WTC11 (cell line): ENCODE results near the gene SEMA3D. TPM values are rescaled to one million over a fixed set of nuclear protein-coding genes. Genes with fewer than 3 reads are reported as not detected.

ENCODE experiments used
- ATAC-seq: fragments of 200-7000 bp; cut with Tn5 transposase; 2 replicates; pipeline ENCODE4 v1.10.0; 2021; ENCODE audit warnings: mild to moderate bottlenecking, moderate library complexity
- CTCF ChIA-PET: fragments of 300-600 bp; sonication (Branson Sonifier 250); formaldehyde crosslinking; loops from one replicate; lab custom pipeline; 2021; ENCODE audit warnings: antibody characterized with exemption; lab: Charles Lee
- POLR2A ChIA-PET: fragments of 350-600 bp; sonication (Branson Sonifier 250); formaldehyde crosslinking; loops from one replicate; lab custom pipeline; 2021; ENCODE audit warnings: antibody characterized with exemption; lab: Charles Lee
- DNase-seq: peaks from one replicate; pipeline ENCODE4 v3.0.0; 2021; ENCODE audit warnings: low spot score
- H3K27ac Mint-ChIP-seq: 2 replicates; pipeline ENCODE4 v1.8.0; 2021; ENCODE audit warnings: mixed read lengths
- H3K27me3 Mint-ChIP-seq: 2 replicates; pipeline ENCODE4 v1.8.0; 2021; ENCODE audit warnings: low read depth, mild to moderate bottlenecking, moderate library complexity, mixed read lengths
- H3K36me3 Mint-ChIP-seq: 2 replicates; pipeline ENCODE4 v1.8.0; 2021; ENCODE audit warnings: mixed read lengths
- H3K4me1 Mint-ChIP-seq: 2 replicates; pipeline ENCODE4 v1.8.0; 2022; ENCODE audit warnings: mixed read lengths
- H3K4me3 Mint-ChIP-seq: 2 replicates; pipeline ENCODE4 v1.8.0; 2021; ENCODE audit warnings: mild to moderate bottlenecking, moderate library complexity, mixed read lengths
- H3K9me3 Mint-ChIP-seq: 2 replicates; pipeline ENCODE4 v1.8.0; 2021; ENCODE audit warnings: mixed read lengths
- ATF2 ChIP-seq: sonication (generic); formaldehyde crosslinking; IDR thresholded peaks from 2 replicates; pipeline ENCODE4 v1.8.1; 2022; ENCODE audit warnings: low read depth, missing genetic modification reagents, borderline replicate concordance
- ATF3 ChIP-seq: sonication (generic); formaldehyde crosslinking; conservative IDR thresholded peaks from 2 replicates; pipeline ENCODE4 v1.8.1; 2022; ENCODE audit warnings: mild to moderate bottlenecking, missing genetic modification reagents
- ELF4 ChIP-seq: sonication (generic); formaldehyde crosslinking; IDR thresholded peaks from 2 replicates; pipeline ENCODE4 v1.8.1; 2022; ENCODE audit warnings: low read depth, mild to moderate bottlenecking, moderate library complexity, missing genetic modification reagents
- JUN ChIP-seq: sonication (generic); formaldehyde crosslinking; IDR thresholded peaks from 2 replicates; pipeline ENCODE4 v1.8.0; 2023; ENCODE audit warnings: mild to moderate bottlenecking, missing genetic modification reagents
- KAT7 ChIP-seq: sonication (generic); formaldehyde crosslinking; IDR thresholded peaks from 2 replicates; pipeline ENCODE4 v1.8.1; 2023; ENCODE audit warnings: missing genetic modification reagents, mild to moderate bottlenecking, borderline replicate concordance
- MLX ChIP-seq: sonication (generic); formaldehyde crosslinking; IDR thresholded peaks from 2 replicates; pipeline ENCODE4 v1.8.1; 2023; ENCODE audit warnings: mild to moderate bottlenecking, missing genetic modification reagents, moderate library complexity
- NFYB ChIP-seq: sonication (generic); formaldehyde crosslinking; conservative IDR thresholded peaks from 2 replicates; pipeline ENCODE4 v1.8.0; 2022; ENCODE audit warnings: low read depth, missing genetic modification reagents
- NR2C2 ChIP-seq: sonication (generic); formaldehyde crosslinking; IDR thresholded peaks from 2 replicates; pipeline ENCODE4 v1.8.0; 2022; ENCODE audit warnings: mild to moderate bottlenecking, missing genetic modification reagents
- RORB ChIP-seq: fragments of 250-450 bp; sonication (Bioruptor Pico); IDR thresholded peaks from 2 replicates; pipeline ENCODE4 v1.9.0; 2021; ENCODE audit warnings: mild to moderate bottlenecking
- SMAD3 ChIP-seq: sonication (generic); formaldehyde crosslinking; IDR thresholded peaks from 2 replicates; pipeline ENCODE4 v1.8.0; 2022; ENCODE audit warnings: missing genetic modification reagents, mild to moderate bottlenecking, borderline replicate concordance
- SOX15 ChIP-seq: fragments of 250-450 bp; sonication (Bioruptor Pico); IDR thresholded peaks from 2 replicates; pipeline ENCODE4 v1.9.0; 2021; ENCODE audit warnings: mild to moderate bottlenecking
- SP1 ChIP-seq: sonication (generic); formaldehyde crosslinking; conservative IDR thresholded peaks from 2 replicates; pipeline ENCODE4 v1.8.1; 2022; ENCODE audit warnings: missing genetic modification reagents
- TEAD1 ChIP-seq: sonication (generic); formaldehyde crosslinking; IDR thresholded peaks from 2 replicates; pipeline ENCODE4 v1.8.0; 2022; ENCODE audit warnings: mild to moderate bottlenecking, missing genetic modification reagents
- USF1 ChIP-seq: sonication (generic); formaldehyde crosslinking; IDR thresholded peaks from 2 replicates; pipeline ENCODE4 v1.8.0; 2022; ENCODE audit warnings: mild to moderate bottlenecking, missing genetic modification reagents
- ZBTB21 ChIP-seq: sonication (generic); formaldehyde crosslinking; IDR thresholded peaks from 2 replicates; pipeline ENCODE4 v1.8.1; 2023; ENCODE audit warnings: mild to moderate bottlenecking, missing genetic modification reagents, borderline replicate concordance
- ZNF317 ChIP-seq: sonication (generic); formaldehyde crosslinking; IDR thresholded peaks from 2 replicates; pipeline ENCODE4 v1.8.1; 2023; ENCODE audit warnings: low read depth, mild to moderate bottlenecking, moderate library complexity, missing genetic modification reagents, borderline replicate concordance
- ZNF396 ChIP-seq: fragments of 250-450 bp; sonication (Bioruptor Pico); IDR thresholded peaks from 2 replicates; pipeline ENCODE4 v1.8.0; 2021; ENCODE audit warnings: mild to moderate bottlenecking, moderate library complexity, borderline replicate concordance
- ZNF416 ChIP-seq: fragments of 250-450 bp; sonication (Bioruptor Pico); IDR thresholded peaks from 2 replicates; pipeline ENCODE4 v1.9.0; 2021; ENCODE audit warnings: mild to moderate bottlenecking, inconsistent platforms
- total RNA-seq: library from RNA; stranded (reverse); gene quantifications from 3 replicates; pipeline ENCODE4 v1.2.3, GENCODE V29; 2021
- TF ChIP-seq, protein P1 (sequence below): sonication (generic); formaldehyde crosslinking; IDR thresholded peaks from 2 replicates; pipeline ENCODE4 v1.8.0; 2022; ENCODE audit warnings: mild to moderate bottlenecking, missing genetic modification reagents
- TF ChIP-seq, protein P2 (sequence below): fragments of 250-450 bp; sonication (Bioruptor Pico); conservative IDR thresholded peaks from 2 replicates; pipeline ENCODE4 v1.9.0; 2021; ENCODE audit warnings: mild to moderate bottlenecking

Gene SEMA3D
- total RNA-seq, 1 experiment from 2014 or later: 3.8 TPM

DNA sequence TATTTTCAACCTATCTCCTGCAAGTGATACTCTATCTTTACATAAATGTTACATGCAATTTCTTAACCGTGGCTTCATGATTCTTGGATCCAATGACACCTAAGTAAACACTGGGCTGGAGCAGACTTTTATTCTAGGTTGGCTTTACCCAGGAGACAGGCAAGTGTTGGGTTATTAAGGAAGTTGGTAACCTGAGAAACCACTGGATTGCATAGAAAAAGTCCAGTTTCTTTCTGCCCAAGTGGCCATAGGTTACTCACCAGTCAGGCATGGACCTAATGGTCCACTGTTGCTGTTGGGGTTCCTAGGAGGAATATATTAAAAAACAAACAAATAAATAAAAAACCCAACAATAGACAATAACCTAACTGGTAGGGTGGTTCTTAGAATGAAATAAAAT, 112.8 kb downstream of the SEMA3D start:
- POLR2A ChIA-PET: no interaction called here
- CTCF ChIA-PET: no interaction called here
- ATAC-seq (no peak), DNase-seq (no peak)
- Mint-ChIP-seq H3K4me3 (no peak overlapping the region), H3K27me3 (no peaks in the 10 kb centered on the region), H3K36me3 (no peaks in the 10 kb centered on the region), H3K27ac (no peak overlapping the region), H3K9me3 (no peaks in the 10 kb centered on the region), H3K4me1 (peaks cover 16% of the 10 kb centered on the region)
- TF ChIP-seq, protein P1, sequence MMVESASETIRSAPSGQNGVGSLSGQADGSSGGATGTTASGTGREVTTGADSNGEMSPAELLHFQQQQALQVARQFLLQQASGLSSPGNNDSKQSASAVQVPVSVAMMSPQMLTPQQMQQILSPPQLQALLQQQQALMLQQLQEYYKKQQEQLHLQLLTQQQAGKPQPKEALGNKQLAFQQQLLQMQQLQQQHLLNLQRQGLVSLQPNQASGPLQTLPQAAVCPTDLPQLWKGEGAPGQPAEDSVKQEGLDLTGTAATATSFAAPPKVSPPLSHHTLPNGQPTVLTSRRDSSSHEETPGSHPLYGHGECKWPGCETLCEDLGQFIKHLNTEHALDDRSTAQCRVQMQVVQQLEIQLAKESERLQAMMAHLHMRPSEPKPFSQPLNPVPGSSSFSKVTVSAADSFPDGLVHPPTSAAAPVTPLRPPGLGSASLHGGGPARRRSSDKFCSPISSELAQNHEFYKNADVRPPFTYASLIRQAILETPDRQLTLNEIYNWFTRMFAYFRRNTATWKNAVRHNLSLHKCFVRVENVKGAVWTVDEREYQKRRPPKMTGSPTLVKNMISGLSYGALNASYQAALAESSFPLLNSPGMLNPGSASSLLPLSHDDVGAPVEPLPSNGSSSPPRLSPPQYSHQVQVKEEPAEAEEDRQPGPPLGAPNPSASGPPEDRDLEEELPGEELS (CRISPR knock-in tag): no peak
- TF ChIP-seq ZNF317 (CRISPR knock-in tag): no peak
- TF ChIP-seq ELF4 (CRISPR knock-in tag): no peak
- no peak for TF ChIP-seq SOX15
- no peak for TF ChIP-seq USF1
- no peak for TF ChIP-seq KAT7 (CRISPR knock-in tag)
- TF ChIP-seq RORB (CRISPR knock-in tag): no peak
- no peak for TF ChIP-seq NR2C2
- TF ChIP-seq ZNF416 (CRISPR knock-in tag): no peak
- TF ChIP-seq JUN (CRISPR knock-in tag): no peak
- TF ChIP-seq ZBTB21 (CRISPR knock-in tag): no peak
- TF ChIP-seq, protein P2, sequence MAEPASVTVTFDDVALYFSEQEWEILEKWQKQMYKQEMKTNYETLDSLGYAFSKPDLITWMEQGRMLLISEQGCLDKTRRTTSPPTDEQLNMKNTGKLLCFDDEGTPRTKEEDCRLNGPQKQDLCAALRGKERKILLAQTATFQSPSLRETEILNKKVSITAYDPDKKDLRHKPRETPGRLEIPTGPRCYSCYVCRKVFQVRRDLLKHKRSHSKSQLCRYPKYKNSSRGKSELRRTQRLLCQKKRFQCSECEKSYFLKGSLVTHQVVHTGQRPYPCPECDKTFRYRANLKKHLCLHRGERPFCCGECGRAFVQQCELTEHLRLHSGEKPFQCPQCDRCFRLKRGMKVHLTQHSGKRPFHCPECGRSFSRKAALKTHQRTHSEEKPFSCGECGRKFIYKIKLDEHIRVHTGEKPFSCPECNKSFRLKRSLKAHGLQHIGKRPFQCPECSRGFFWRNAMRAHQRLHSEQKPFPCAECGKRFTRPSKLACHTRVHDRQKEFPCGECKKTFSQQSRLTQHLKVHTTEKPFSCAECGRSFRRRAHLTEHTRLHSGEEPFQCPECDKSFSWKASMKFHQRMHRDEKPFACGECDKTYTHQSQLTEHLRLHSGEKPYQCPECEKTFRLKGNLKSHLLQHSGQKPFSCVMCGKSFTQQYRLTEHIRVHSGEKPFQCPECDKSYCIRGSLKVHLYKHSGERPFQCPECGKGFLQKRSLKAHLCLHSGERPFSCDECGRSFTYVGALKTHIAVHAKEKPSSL: no peak
- TF ChIP-seq SMAD3: no peak
- TF ChIP-seq TEAD1 (CRISPR knock-in tag): no peak
- no peak for TF ChIP-seq ATF2 (CRISPR knock-in tag)
- TF ChIP-seq MLX (CRISPR knock-in tag): no peak
- TF ChIP-seq ZNF396 (CRISPR knock-in tag): no peak
- no peak for TF ChIP-seq ATF3
- no peak for TF ChIP-seq NFYB (CRISPR knock-in tag)
- no peak for TF ChIP-seq SP1 (CRISPR knock-in tag)
